ENCODE measurements around the gene TIMM10B.

- TF ChIP-seq POLR2AphosphoS5 (IDR thresholded peaks at IDR 0.05; ENCODE audit: low read depth, low read length) (peak; percentile 94), TAF1 (IDR thresholded peaks at IDR 0.05; ENCODE audit: borderline replicate concordance, insufficient read depth, low read length) (peak; percentile 63; the same call in 1 of the 2 replicates)
- TF ChIP-seq, protein P1, sequence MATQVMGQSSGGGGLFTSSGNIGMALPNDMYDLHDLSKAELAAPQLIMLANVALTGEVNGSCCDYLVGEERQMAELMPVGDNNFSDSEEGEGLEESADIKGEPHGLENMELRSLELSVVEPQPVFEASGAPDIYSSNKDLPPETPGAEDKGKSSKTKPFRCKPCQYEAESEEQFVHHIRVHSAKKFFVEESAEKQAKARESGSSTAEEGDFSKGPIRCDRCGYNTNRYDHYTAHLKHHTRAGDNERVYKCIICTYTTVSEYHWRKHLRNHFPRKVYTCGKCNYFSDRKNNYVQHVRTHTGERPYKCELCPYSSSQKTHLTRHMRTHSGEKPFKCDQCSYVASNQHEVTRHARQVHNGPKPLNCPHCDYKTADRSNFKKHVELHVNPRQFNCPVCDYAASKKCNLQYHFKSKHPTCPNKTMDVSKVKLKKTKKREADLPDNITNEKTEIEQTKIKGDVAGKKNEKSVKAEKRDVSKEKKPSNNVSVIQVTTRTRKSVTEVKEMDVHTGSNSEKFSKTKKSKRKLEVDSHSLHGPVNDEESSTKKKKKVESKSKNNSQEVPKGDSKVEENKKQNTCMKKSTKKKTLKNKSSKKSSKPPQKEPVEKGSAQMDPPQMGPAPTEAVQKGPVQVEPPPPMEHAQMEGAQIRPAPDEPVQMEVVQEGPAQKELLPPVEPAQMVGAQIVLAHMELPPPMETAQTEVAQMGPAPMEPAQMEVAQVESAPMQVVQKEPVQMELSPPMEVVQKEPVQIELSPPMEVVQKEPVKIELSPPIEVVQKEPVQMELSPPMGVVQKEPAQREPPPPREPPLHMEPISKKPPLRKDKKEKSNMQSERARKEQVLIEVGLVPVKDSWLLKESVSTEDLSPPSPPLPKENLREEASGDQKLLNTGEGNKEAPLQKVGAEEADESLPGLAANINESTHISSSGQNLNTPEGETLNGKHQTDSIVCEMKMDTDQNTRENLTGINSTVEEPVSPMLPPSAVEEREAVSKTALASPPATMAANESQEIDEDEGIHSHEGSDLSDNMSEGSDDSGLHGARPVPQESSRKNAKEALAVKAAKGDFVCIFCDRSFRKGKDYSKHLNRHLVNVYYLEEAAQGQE (IDR thresholded peaks at IDR 0.05; ENCODE audit: insufficient read depth in 1 of 2, low read depth in 2 of 2, low read length in 2 of 2): no peak
Measured at GRCh38 chr11:6473451-6474412, 7.6 kb upstream of the TIMM10B start, which contains the start of gene TRIM3.
